ENCODE data around the gene SH3PXD2A. TPM values are rescaled to one million over a fixed set of nuclear protein-coding genes. Genes with fewer than 3 reads are reported as not detected.

SH3PXD2A gene
- total RNA-seq, 1 experiment from 2014 or later: 4.5 TPM

DNA sequence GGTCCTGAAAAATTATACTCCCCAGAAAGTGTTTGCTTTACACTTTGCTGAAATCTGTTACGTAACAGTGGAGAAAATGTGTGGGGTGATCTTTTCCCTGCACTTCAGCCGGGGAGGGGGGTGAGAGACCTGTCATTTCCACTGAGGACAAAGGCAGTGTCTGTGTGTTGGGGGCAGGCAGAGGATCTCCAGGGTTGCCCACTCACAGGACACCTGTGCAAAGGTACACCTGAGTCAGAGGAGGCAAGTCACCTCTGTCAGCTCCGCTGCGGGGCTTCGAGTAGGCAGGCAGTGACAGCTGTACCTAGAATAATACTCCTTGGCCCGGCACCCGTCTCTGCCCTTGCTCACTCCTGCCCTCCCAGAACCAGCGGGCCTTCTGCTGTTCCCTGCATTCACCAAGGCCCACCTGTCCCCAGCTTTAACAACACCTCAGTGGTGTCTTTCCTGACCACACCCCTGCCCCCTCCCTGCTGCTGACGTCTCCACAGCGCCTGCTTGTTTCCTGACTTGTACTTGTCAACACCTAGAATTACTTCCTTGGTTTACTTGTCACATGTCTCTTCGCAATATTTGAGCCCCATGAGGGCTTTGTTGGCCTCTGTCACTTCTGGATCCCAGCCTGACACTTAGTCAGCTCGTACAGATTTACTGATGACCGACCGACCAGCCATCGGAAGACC, 202.6 kb downstream of the SH3PXD2A start:
- H4K8ac ChIP-seq (replicated peaks; ENCODE audit: insufficient read length, low read depth, low read length): no peak overlapping the region
- H2BK5ac ChIP-seq (ENCODE audit: insufficient read length, low read length): no peak overlapping the region
- H4K5ac ChIP-seq (ENCODE audit: insufficient read length, low read depth, low read length): no peak overlapping the region
- H3K4me1 ChIP-seq (ENCODE audit: insufficient read depth, low read length): peaks cover 13% of the 10 kb centered on the region; the same call in 1 of the 2 replicates
- no peaks in the 10 kb centered on the region for H3K79me2 ChIP-seq (ENCODE audit: insufficient read depth, low read length)
- no peaks in the 10 kb centered on the region for H3K23me2 ChIP-seq (ENCODE audit: insufficient read length, low read depth, low read length, poor library complexity, severe bottlenecking)
- H2AK5ac ChIP-seq (ENCODE audit: insufficient read length, low read length): no peak overlapping the region
- no peak overlapping the region for H3K4ac ChIP-seq (ENCODE audit: low read depth, low read length)
- no peak overlapping the region for H3K27ac ChIP-seq (ENCODE audit: insufficient read length, low read depth, low read length)
- no peak overlapping the region for H2BK120ac ChIP-seq (ENCODE audit: low read depth, low read length, poor library complexity, severe bottlenecking)
- H3K23ac ChIP-seq (ENCODE audit: insufficient read length, low read depth, low read length): no peak overlapping the region
- no peak overlapping the region for H3K56ac ChIP-seq (ENCODE audit: insufficient read length, low read depth, low read length)
- no peak overlapping the region for H4K91ac ChIP-seq (ENCODE audit: insufficient read length, low read depth, low read length)
- H2BK15ac ChIP-seq (ENCODE audit: low read depth, low read length): no peak overlapping the region
- no peak overlapping the region for H3K9ac ChIP-seq (ENCODE audit: extremely low read depth, insufficient read length, low read length)
- peaks cover 4 to 12% (median 11%) of the 10 kb centered on the region in 3 experiments for H3K36me3 Mint-ChIP-seq (ENCODE audit: insufficient read depth in 1 of 3, low read depth in 3 of 3)
- WGBS (ENCODE audit: extremely low coverage, insufficient read length, low lambda C conversion rate): no CpG with 5 or more reads among the region's 15 CpGs
- peaks cover 48 to 60% of the 10 kb centered on the region in 2 experiments for H3K4me1 Mint-ChIP-seq
- no peak overlapping the region for H3K14ac ChIP-seq (ENCODE audit: insufficient read depth, low read length)
- H3K79me1 ChIP-seq (ENCODE audit: insufficient read depth, low read depth, low read length, poor library complexity, severe bottlenecking): no peaks in the 10 kb centered on the region
- no peak overlapping the region for H2AFZ ChIP-seq (ENCODE audit: low read length)
- H2BK12ac ChIP-seq (ENCODE audit: insufficient read length, low read depth, low read length): no peak overlapping the region
- no peaks in the 10 kb centered on the region for H4K20me1 ChIP-seq (ENCODE audit: control insufficient read depth, insufficient read depth, insufficient read length)
- H3K9me3 ChIP-seq (ENCODE audit: control insufficient read depth, low read depth, low read length): no peaks in the 10 kb centered on the region
- H3K27ac Mint-ChIP-seq: peak overlapping the region in 1 of 3 experiments; percentile 59; a peak in 2 of 7 replicates
- H3K9me3 Mint-ChIP-seq: peaks cover 0 to 3% of the 10 kb centered on the region in 2 experiments; a peak in 2 of 5 replicates
- no peak overlapping the region for H3K4me3 Mint-ChIP-seq
- H3K27me3 Mint-ChIP-seq (ENCODE audit: low read depth): peaks cover 2% of the 10 kb centered on the region; the same call in 1 of the 2 replicates
- H3T11ph ChIP-seq (ENCODE audit: low read length): no peak overlapping the region
- H3K4me2 ChIP-seq (ENCODE audit: insufficient read depth, insufficient read length, low read length): no peak overlapping the region
- TF ChIP-seq, protein P1, sequence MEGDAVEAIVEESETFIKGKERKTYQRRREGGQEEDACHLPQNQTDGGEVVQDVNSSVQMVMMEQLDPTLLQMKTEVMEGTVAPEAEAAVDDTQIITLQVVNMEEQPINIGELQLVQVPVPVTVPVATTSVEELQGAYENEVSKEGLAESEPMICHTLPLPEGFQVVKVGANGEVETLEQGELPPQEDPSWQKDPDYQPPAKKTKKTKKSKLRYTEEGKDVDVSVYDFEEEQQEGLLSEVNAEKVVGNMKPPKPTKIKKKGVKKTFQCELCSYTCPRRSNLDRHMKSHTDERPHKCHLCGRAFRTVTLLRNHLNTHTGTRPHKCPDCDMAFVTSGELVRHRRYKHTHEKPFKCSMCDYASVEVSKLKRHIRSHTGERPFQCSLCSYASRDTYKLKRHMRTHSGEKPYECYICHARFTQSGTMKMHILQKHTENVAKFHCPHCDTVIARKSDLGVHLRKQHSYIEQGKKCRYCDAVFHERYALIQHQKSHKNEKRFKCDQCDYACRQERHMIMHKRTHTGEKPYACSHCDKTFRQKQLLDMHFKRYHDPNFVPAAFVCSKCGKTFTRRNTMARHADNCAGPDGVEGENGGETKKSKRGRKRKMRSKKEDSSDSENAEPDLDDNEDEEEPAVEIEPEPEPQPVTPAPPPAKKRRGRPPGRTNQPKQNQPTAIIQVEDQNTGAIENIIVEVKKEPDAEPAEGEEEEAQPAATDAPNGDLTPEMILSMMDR (conservative IDR thresholded peaks at IDR 0.05): no peak
- DNase-seq: no peak
- no peak overlapping the region for H3K18ac ChIP-seq (ENCODE audit: insufficient read length, low read depth, low read length)
- H3K27me3 ChIP-seq (ENCODE audit: insufficient read depth, low read length): no peaks in the 10 kb centered on the region
- no peak overlapping the region for H2BK20ac ChIP-seq (ENCODE audit: low read depth, low read length, poor library complexity, severe bottlenecking)

Data from H9 (cell line).